ENCODE measurements around the gene CIC. TPM values are rescaled to one million over a fixed set of nuclear protein-coding genes. Genes with fewer than 3 reads are reported as not detected.

The CIC gene
- total and polyA plus RNA-seq, 10 of the 15 experiments (the other 5 are each of a cell fraction or from before 2014, with no cell fraction given): 0.18 to 50.6 (median 7.1) TPM

GRCh38 chr19:42313840-42314755, 45.0 kb downstream of the CIC start:
- no peak overlapping the region for H3K27ac ChIP-seq (ENCODE audit: control insufficient read depth, insufficient read depth)
- BruUV-seq (replicated peaks): no TSS peak
- in situ Hi-C loops (cut with MboI): no loop called here
- H3K9ac ChIP-seq (ENCODE audit: control insufficient read depth, insufficient read depth, low read length): no peak overlapping the region
- H3K4me1 ChIP-seq (ENCODE audit: control insufficient read depth, insufficient read depth, low read length): peaks cover 9% of the 10 kb centered on the region
- no peak overlapping the region for H2AFZ ChIP-seq (ENCODE audit: control insufficient read depth, low read depth, low read length)
- ChIA-PET CTCF (interaction anchor here (2.4 kb wide), 1 partner anchor 16 kb away, joined by 5 read pairs; no protein-coding TSS in a partner anchor), SMC1A (ENCODE audit: uncharacterized antibody, unreplicated experiment) (no interaction called here), RAD21 (ENCODE audit: unreplicated experiment) (no interaction called here), POLR2A (no interaction called here)
- 21% methylated on average over 25 of the region's 26 CpGs for WGBS (ENCODE audit: insufficient coverage, insufficient replicate concordance, low lambda C conversion rate, missing lambda C conversion rate)
- H3K36me3 ChIP-seq (ENCODE audit: control insufficient read depth in 2 of 2, insufficient read depth in 2 of 2, low read length in 1 of 2): no peaks in the 10 kb centered on the region
- DNase-seq (ENCODE audit: low read depth, low spot score) (no peak), FAIRE-seq (no peak), ATAC-seq (no peak)
- H3K79me2 ChIP-seq (ENCODE audit: control insufficient read depth, insufficient read depth, low read length): no peaks in the 10 kb centered on the region
- intact Hi-C loops (cut with micrococcal nuclease; ENCODE audit: unreplicated experiment): no loop called here
- H3K9me3 ChIP-seq (replicated peaks; ENCODE audit: control insufficient read depth, insufficient read depth, low read length): no peaks in the 10 kb centered on the region
- no peak overlapping the region for H3K4me3 ChIP-seq
- peaks cover 4 to 9% of the 10 kb centered on the region in 2 experiments; a peak in 3 of 4 replicates for H3K27me3 ChIP-seq (replicated peaks in 1 of 2; ENCODE audit: control insufficient read depth in 2 of 2, insufficient read depth in 2 of 2, low read length in 1 of 2)
- TF ChIP-seq RAD21 (IDR thresholded peaks at IDR 0.05; ENCODE audit: insufficient read depth, low read depth, low read length) (no peak), KDM1A (IDR thresholded peaks at IDR 0.05; ENCODE audit: borderline replicate concordance) (no peak), TARDBP (IDR thresholded peaks at IDR 0.05; ENCODE audit: borderline replicate concordance) (no peak), ZNF274 (IDR thresholded peaks at IDR 0.05; ENCODE audit: insufficient read depth, insufficient read length) (no peak), CEBPB (IDR thresholded peaks at IDR 0.05; ENCODE audit: borderline replicate concordance in 1 of 2, low read depth in 2 of 2, low read length in 2 of 2) (no peak), USF1 (IDR thresholded peaks at IDR 0.05; ENCODE audit: borderline replicate concordance, extremely low read length, insufficient read depth, low read depth, low read length) (no peak), NFYB (IDR thresholded peaks at IDR 0.05; ENCODE audit: insufficient read depth, low read depth, low read length) (no peak), RAD51 (IDR thresholded peaks at IDR 0.05) (no peak), RELB (IDR thresholded peaks at IDR 0.05; ENCODE audit: low read depth) (no peak), HDAC6 (IDR thresholded peaks at IDR 0.05; ENCODE audit: unreplicated experiment) (no peak), ASH2L (IDR thresholded peaks at IDR 0.05; ENCODE audit: borderline replicate concordance, low read depth) (no peak), CBX5 (IDR thresholded peaks at IDR 0.05; ENCODE audit: low read depth) (no peak)
- TF ChIP-seq, protein P1, sequence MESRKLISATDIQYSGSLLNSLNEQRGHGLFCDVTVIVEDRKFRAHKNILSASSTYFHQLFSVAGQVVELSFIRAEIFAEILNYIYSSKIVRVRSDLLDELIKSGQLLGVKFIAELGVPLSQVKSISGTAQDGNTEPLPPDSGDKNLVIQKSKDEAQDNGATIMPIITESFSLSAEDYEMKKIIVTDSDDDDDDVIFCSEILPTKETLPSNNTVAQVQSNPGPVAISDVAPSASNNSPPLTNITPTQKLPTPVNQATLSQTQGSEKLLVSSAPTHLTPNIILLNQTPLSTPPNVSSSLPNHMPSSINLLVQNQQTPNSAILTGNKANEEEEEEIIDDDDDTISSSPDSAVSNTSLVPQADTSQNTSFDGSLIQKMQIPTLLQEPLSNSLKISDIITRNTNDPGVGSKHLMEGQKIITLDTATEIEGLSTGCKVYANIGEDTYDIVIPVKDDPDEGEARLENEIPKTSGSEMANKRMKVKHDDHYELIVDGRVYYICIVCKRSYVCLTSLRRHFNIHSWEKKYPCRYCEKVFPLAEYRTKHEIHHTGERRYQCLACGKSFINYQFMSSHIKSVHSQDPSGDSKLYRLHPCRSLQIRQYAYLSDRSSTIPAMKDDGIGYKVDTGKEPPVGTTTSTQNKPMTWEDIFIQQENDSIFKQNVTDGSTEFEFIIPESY (IDR thresholded peaks at IDR 0.05): no peak
- H4K20me1 ChIP-seq (ENCODE audit: control insufficient read depth, insufficient read depth): no peaks in the 10 kb centered on the region
- H3K4me2 ChIP-seq (ENCODE audit: control insufficient read depth, insufficient read depth): peak overlapping the region; percentile 55; the same call in 1 of the 2 replicates

Data from GM12878 (cell line).